SK-N-SH (cell line): ENCODE results near the gene TULP1.

ENCODE experiments used
- EZH2phosphoT487 ChIP-seq: fragments of 200-600 bp; sonication (generic); IDR thresholded peaks from 2 replicates; pipeline ENCODE4 v1.6.1; 2017; ENCODE audit warnings: low read depth, mixed run types, mild to moderate bottlenecking, antibody characterized with exemption, moderate library complexity, borderline replicate concordance
- MXI1 ChIP-seq: IDR thresholded peaks from 2 replicates; pipeline ENCODE4 v1.6.1; 2012; ENCODE audit warnings: mild to moderate bottlenecking, low read depth, low read length, improper control_type of control experiment
- POLR2AphosphoS5 ChIP-seq: IDR thresholded peaks from 2 replicates; pipeline ENCODE4 v1.6.1; 2012; ENCODE audit warnings: low read depth, low read length
- RCOR1 ChIP-seq: fragments of 150-350 bp; IDR thresholded peaks from 2 replicates; pipeline ENCODE4 v1.6.1; 2017; ENCODE audit warnings: antibody characterized with exemption, low read length
- RFX5 ChIP-seq: IDR thresholded peaks from 2 replicates; pipeline ENCODE4 v1.6.1; 2012; ENCODE audit warnings: mild to moderate bottlenecking, improper control_type of control experiment, low read length
- TF ChIP-seq, protein P1 (sequence below): IDR thresholded peaks from 2 replicates; pipeline ENCODE4 v1.4.0; 2012; ENCODE audit warnings: low read depth, borderline replicate concordance
- TF ChIP-seq, protein P2 (sequence below): fragments of 200-600 bp; sonication (generic); IDR thresholded peaks from 2 replicates; pipeline ENCODE4 v1.6.1; 2017; ENCODE audit warnings: antibody characterized with exemption, mild to moderate bottlenecking, moderate library complexity

DNA sequence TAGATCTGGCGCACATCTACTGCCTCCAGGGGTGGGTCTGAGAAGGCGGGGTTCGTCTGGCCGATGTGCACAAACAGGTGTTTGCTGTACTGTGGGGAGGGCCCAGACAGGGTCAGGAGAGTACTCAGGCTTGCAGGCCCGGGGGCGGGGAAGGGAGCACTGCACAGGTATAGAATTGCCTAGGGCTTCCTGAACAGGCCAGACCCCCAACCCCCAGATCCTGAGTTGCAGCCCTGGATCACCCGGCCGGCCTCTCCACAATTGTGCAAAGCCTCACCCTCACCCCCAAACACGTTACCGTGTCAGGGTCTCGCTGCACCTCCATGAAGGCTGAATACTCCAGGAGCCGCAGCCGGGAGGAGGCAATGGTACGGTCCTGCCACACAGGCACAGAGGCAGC, 36.7 kb downstream of the TULP1 start:
- TF ChIP-seq, protein P1, sequence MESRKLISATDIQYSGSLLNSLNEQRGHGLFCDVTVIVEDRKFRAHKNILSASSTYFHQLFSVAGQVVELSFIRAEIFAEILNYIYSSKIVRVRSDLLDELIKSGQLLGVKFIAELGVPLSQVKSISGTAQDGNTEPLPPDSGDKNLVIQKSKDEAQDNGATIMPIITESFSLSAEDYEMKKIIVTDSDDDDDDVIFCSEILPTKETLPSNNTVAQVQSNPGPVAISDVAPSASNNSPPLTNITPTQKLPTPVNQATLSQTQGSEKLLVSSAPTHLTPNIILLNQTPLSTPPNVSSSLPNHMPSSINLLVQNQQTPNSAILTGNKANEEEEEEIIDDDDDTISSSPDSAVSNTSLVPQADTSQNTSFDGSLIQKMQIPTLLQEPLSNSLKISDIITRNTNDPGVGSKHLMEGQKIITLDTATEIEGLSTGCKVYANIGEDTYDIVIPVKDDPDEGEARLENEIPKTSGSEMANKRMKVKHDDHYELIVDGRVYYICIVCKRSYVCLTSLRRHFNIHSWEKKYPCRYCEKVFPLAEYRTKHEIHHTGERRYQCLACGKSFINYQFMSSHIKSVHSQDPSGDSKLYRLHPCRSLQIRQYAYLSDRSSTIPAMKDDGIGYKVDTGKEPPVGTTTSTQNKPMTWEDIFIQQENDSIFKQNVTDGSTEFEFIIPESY: no peak
- TF ChIP-seq, protein P2, sequence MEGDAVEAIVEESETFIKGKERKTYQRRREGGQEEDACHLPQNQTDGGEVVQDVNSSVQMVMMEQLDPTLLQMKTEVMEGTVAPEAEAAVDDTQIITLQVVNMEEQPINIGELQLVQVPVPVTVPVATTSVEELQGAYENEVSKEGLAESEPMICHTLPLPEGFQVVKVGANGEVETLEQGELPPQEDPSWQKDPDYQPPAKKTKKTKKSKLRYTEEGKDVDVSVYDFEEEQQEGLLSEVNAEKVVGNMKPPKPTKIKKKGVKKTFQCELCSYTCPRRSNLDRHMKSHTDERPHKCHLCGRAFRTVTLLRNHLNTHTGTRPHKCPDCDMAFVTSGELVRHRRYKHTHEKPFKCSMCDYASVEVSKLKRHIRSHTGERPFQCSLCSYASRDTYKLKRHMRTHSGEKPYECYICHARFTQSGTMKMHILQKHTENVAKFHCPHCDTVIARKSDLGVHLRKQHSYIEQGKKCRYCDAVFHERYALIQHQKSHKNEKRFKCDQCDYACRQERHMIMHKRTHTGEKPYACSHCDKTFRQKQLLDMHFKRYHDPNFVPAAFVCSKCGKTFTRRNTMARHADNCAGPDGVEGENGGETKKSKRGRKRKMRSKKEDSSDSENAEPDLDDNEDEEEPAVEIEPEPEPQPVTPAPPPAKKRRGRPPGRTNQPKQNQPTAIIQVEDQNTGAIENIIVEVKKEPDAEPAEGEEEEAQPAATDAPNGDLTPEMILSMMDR: no peak
- TF ChIP-seq RFX5 (no peak), EZH2phosphoT487 (no peak), POLR2AphosphoS5 (no peak), RCOR1 (no peak), MXI1 (no peak)
